CD4-positive, alpha-beta T cell treated with Interleukin-15 for 4 hours (primary cell): Measurements from ENCODE around the gene PASK.

ENCODE experiments used
- DNase-seq: peaks from one replicate; pipeline ENCODE4 v3.0.0-alpha.2; 2020; ENCODE audit warnings: low spot score

Gene PASK

GRCh38 chr2:241125626-241126025, 23.6 kb downstream of the PASK start:
- no peak for DNase-seq

DNA sequence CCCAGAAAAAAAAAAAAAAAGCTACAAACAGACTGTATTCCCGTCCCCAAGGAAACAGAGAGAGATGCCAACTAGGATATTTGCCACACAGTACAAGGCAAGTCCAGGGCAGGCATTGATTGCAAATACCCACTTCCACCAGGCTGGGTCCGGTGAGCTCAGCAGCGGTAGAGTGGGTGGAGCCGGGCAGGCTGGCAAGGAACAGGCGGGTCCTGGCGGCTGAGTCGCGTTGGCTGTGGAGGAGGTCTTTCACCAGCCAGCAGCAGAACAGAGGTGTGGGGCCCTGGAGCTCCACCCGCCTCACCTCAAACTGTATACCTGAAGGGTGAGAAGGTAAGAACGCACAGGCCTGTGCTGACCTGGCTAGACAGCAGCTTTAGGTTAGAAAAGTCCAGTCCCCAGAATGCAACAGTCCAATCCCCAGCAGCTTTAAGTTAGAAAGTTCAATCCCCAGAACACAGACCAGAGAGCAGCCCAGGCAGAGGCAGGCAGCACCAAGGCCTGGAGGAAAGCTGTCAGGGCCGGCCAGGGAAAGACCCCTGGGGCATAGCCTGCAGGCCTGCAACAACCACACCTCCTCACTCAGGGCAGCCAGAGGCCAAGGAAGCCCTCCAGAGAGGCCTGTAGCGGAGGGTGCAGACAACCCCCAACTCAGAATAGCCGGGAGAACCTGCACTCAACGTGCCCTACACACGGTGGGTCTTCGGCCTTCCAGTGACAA, 25.3 kb downstream of the PASK start:
- DNase-seq, result peak; percentile 62

DNA sequence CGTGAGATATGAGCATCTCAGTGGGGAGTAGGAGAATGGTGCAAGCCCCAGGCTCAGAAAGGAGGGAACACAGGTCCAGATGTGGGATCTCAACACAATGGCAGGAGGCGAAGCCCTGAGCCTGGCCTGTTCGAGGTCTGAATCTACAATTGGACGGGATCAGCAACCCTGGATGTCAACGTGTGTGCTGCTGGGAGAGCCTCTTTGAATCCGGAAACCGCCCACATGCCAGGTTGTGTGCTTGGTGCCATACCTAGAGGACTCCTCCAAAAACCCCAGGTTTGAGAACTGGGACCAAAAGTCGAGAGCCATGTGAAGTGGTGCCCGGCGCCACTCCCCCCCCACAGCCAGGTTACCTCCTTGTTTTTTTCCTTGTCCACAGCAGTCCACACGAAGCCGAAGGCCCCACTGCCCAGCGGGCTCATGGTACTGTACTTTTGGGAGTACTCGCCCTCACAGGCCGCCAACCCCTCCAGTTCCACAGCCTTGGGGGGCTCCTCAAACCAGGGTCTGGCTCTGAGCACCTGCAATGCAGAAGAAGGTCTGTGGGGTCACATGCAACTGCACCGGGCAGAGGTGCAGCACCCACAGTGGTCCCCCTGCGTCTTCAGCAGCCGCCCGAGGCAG, 26.8 kb downstream of the PASK start:
- DNase-seq, result no peak

DNA sequence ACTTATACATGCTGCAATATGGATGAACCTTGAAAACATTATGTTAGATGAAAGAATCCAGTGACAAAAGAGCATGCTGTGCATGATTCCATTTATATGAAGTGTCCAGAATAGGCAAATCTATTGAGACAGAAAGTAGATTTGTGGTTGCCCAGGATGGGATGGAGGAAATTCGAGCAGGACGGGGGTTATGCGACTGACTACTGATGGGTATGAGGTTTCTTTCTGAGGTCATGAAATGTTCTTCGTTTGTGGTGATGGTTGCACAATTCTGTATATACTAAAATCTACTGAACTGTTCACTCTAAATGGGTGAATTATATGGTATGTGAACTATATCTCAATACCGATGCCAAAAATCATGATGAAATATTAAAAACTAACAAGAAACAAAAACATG, 28.3 kb downstream of the PASK start:
- no peak for DNase-seq

GRCh38 chr2:241120440-241120839, 28.8 kb downstream of the PASK start:
- no peak for DNase-seq

DNA sequence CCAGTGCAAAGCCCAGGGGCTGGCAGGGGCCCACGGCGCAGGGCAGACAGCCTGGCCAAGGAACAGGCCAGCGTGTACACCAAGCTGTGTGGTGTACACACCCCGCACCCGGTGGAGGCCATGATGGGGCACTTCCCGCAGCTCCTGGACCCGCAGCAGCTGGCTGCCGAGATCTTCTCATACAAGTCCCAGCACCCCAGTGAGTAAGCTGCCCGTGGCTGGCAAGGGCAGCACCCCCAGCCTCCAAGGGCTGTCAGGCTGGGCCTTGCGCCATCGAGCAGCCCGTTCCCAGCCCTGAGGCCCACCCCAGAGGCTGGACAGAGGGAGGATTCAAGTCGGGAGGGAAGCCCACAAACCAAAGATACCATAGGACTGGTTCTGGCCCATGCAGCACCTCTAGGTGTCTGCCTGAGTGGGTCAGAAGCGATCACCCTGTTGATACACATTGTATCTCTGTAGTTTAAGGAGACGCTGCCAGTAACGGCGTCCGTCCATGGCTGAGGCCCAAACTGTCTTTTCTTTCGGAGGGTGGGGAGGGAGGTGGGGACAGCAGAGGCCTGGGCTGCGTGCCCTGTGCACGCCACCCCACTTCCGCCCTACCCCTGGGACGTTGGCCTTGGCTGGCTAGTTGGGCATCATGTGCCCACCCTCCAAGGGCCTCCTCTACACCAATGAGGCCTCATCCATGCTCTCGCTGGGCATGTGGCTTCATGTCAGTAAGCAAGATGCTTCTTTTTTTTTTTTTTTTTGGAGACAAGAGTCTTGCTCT, 30.4 kb downstream of the PASK start:
- no peak for DNase-seq

DNA sequence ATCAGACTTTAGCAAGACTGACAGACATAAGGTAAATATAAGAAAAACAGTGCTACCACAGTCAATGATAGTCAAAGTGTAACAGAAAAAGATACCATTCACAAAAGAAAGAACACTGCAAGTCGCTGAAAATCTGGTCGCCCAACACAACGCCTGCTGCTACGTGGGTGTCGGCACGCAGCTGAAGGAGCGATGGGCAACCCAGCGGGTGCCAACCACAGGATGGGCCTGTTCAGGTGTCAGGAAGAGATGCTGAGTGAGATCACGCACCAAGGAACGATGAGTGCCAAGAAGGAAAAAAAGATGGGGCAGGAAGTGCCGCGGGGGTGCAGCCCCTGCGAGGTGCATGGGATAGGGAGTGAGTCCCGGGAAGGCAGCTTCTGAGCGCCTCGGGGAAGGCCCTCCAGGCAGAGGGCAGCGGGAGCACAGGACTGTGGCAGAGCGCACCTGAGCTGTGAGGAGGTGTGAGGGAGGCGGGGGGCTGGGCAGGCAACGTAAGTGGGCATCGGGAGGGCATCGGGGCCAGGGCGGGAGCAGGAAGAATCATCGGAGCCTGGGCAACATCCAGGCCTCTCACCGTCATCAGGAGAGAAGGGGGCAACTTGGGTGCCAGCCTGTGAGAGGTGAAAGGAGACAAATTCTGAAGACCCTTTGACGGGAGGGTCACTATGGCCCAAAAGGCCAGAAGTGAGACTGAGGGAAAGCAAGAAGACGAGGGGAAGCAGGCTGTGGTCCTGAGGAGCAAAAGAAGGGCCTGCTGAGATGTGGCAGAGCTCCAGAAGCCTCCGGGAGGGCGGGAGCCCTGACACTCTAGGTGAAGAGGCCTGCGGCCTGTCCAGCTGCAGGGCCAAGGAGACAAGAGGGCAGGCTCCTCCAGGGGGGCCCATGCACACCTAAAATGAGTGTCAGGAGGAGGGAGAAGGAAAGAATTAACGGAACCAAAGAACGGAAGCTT, 32.4 kb downstream of the PASK start:
- DNase-seq, result no peak

DNA sequence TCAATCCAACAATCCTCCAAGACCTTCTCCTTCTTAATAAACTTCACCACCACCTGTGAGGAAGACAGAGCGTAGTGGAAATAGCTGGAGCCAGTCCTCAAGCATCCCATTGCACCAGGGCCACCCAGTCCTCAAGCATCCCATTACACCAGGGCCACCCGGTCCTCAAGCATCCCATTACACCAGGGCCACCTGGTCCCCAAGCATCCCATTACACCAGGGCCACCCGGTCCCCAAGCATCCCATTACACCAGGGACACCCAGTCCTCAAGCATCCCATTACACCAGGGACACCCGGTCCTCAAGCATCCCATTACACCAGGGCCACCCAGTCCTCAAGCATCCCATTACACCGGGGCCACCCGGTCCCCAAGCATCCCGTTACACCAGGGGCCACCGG, 33.9 kb downstream of the PASK start:
- DNase-seq, result no peak

- DNase-seq, result no peak
These were observed 34.4 kb downstream of the PASK start for GRCh38 chr2:241114836-241115235.

DNA sequence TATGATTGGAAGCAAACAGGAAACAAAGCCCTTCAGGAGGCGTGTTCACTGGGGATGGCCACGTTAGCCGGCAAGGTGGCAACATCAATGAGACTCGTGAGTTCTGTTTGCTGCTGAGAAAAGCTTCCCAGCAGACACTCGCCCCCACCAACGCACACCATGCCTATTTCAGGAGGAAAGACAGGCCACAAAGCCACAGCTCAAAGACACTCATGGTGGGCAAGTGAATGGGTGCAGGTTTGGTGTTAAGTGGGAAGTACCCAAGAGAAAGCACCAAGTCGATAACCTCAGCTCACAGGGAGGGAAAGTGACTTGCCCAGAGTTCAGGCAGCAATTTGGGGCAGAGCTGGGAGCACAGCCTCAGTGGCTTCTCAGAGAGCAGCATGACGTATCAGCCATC, 36.7 kb downstream of the PASK start:
- DNase-seq, result peak; percentile 37

- DNase-seq, result no peak
These were observed 37.2 kb downstream of the PASK start for GRCh38 chr2:241112046-241112445.

DNA sequence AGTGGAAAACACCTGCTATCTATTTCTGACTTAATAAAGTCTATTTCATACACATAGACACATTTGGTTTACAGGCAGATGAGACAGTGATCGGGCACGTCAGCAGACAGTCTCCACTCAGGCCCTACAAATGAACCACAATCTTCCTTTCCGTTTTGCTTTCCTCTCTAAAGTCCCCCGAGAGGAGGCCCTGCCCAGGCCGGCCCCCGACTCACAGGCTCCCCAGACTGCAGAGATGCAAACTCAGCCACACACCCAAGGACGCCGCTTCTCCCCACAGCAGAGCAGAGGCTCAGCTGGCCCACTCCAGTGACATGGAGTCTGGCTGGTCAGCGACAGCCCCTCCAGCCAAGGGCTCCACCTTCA, 37.8 kb downstream of the PASK start:
- no peak for DNase-seq

GRCh38 chr2:241110607-241111439, 38.4 kb downstream of the PASK start:
- DNase-seq, result no peak

DNA sequence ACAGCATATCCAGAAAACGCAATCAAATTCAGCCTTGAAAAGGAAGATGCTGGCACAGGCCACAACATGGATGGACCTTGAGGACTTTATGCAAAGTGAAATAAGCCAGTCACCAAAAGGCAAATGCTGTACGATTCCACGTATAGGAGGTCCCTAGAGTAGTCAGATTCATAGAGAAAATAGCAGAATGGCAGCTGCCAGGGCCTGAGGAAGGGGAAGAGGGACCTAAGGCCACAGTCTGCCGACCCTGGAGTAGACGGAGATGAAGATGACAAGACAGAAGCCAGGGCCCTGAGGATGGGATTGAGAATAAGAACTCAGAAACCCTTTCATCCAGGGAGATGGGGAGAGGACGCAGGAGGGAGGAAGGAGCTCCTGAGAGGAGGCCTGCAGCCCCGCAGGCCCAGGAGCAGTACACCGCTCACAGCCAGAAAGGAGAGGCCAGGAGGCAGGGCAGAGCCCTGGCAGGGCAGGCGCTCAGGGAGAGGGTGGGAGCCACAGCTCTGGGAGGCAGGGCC, 39.1 kb downstream of the PASK start:
- no peak for DNase-seq

DNA sequence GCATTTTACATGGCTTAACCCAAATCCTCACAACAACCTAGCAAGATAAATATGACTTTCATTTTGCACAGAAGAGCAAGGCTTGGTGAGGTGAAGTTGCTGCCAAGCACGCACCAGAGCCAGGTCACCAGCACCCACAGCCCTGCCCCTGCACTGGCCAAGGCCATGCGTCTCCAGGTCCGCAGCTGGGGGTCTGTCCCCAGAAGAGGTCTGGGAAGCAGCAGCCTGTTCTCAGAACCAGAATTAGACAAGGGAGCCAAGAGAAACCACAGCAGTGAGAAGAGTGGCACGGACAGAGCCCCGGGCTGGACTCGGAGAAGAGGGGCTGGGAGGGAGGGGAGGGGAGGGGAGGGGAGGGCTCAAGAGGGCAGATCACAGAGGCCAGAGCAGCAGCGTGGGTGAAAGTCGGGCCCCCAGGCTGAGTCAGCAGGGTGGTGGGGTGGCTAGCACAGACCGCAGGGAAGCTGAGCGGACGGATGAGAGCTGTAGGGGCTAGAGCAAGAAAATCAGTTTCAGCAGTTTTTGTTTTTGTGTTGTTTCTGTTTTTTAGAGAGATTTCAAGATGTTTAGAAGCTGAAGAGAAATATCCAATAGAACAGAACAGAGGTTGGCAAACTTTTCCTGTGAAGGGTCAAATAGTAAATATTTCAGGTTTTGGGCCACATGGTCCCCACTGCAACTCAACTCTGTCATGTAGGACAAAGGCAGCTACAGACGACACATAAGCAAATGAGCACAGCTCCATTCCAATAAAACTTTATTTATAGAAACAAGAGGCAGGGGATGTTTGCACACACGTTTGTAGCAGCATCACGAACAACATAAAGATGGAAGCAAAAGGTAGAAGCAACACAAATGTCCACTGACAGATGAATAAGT, 39.8 kb downstream of the PASK start:
- DNase-seq, result peak; percentile 38

DNA sequence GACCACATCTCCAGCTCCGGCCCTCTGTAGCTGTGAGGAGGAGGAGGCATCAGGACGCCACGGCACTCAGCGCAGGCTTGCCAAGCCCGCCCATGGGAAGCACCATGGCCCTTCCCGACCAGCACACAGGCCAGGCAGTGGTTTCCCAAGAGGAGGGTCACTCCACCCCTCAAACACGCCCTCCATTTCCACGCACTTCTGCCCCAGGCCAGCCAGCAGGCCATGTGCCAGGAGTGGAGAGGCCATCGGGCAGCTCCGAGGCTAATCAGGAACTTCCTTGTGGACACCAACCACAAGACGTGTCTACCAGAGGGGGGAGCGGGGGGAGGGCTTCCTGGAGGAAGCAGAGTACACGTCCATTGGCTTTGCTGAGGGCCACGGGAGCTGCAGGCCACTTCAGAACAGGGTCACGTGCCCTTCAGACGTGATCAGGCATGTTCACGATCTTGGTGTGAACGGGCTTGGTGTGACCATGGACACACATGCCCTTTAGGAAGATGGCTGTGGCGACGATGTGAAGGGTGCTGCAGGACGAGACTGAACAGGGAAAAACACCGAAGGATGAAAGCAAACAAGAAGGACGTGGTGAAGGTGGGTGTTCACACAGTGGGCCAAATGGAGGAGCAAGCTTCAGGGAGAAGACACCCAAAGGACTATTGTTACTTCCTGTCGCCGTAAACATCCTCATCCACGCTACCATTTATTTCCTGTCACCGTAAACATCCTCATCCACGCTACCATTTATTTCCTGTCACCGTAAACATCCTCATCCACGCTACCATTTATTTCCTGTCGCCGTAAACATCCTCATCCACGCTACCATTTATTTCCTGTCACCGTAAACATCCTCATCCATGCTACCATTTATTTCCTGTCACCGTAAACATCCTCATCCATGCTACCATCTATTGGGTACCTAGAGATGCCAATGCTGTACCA, 40.7 kb downstream of the PASK start:
- DNase-seq, result peak; percentile 33

- DNase-seq, result no peak
These were observed 42.1 kb downstream of the PASK start for GRCh38 chr2:241107031-241107783.

- DNase-seq, result no peak
These were observed 43.6 kb downstream of the PASK start for GRCh38 chr2:241105641-241106040.
